ENCODE data around the gene UBA5.
A peak's percentile ranks its signal among the peaks of the same experiment; 100 is the strongest.

UBA5 gene

GRCh38 chr3:132723024-132723950 lies 63.2 kb downstream of the UBA5 start:
- no peak for DNase-seq
- peaks cover 21% of the 10 kb centered on the region for H3K4me1 ChIP-seq (ENCODE audit: control insufficient read depth, insufficient read depth, low read length, poor library complexity, severe bottlenecking)
- H3K36me3 ChIP-seq (ENCODE audit: control insufficient read depth, insufficient read depth, low read length) = no peaks in the 10 kb centered on the region
- no peaks in the 10 kb centered on the region for H3K9me3 ChIP-seq (ENCODE audit: control insufficient read depth, low read length)
- H3K4me3 ChIP-seq (ENCODE audit: insufficient read depth, low read depth, low read length, poor library complexity, severe bottlenecking) = peak overlapping the region; percentile 40
- peak overlapping the region; percentile 25 for H3K27ac ChIP-seq (ENCODE audit: insufficient read depth, low read length, poor library complexity, severe bottlenecking)
- H3K27me3 ChIP-seq (replicated peaks; ENCODE audit: control insufficient read depth, insufficient read depth, low read length, poor library complexity, severe bottlenecking) = no peaks in the 10 kb centered on the region

GRCh38 chr3:132726341-132726823 lies 66.3 kb downstream of the UBA5 start:
- peaks cover 10% of the 10 kb centered on the region for H3K4me1 ChIP-seq (ENCODE audit: control insufficient read depth, insufficient read depth, low read length, poor library complexity, severe bottlenecking)
- H3K27me3 ChIP-seq (replicated peaks; ENCODE audit: control insufficient read depth, insufficient read depth, low read length, poor library complexity, severe bottlenecking) = peaks cover 2% of the 10 kb centered on the region
- H3K36me3 ChIP-seq (ENCODE audit: control insufficient read depth, insufficient read depth, low read length) = no peaks in the 10 kb centered on the region
- no peaks in the 10 kb centered on the region for H3K9me3 ChIP-seq (ENCODE audit: control insufficient read depth, low read length)
- no peak overlapping the region for H3K27ac ChIP-seq (ENCODE audit: insufficient read depth, low read length, poor library complexity, severe bottlenecking)
- DNase-seq = no peak
- no peak overlapping the region for H3K4me3 ChIP-seq (ENCODE audit: insufficient read depth, low read depth, low read length, poor library complexity, severe bottlenecking)
